Fibroblast of villous mesenchyme (primary cell): ENCODE data around the gene STAT4. TPM values are rescaled to one million over a fixed set of nuclear protein-coding genes. Genes with fewer than 3 reads are reported as not detected.
"Not testable (repeated sequence)": the region's sequence is repeated elsewhere in the genome, so short reads cannot be mapped to it uniquely, and the experiment has no call there.

Experiments
- DNase-seq: peaks from one replicate; pipeline ENCODE4 v3.0.0-alpha.2; 2010; ENCODE audit warnings: low read depth
- H3K4me3 ChIP-seq: 2 replicates; pipeline ENCODE4 v1.5.1; 2011; ENCODE audit warnings: low read depth, mild to moderate bottlenecking, low read length
- total RNA-seq: library from RNA; depleted of rRNA; stranded (reverse); fragments of >200 nt; gene quantifications from 2 replicates; pipeline ENCODE4 v1.2.3, GENCODE V29; 2012
- TF ChIP-seq, protein P1 (sequence below): IDR thresholded peaks from 2 replicates; pipeline ENCODE4 v1.5.1; 2012; ENCODE audit warnings: low read depth, mild to moderate bottlenecking, low read length; ENCODE audit not compliant: insufficient read depth

The STAT4 gene
- total RNA-seq, 1 donor, result 2.6 TPM

DNA sequence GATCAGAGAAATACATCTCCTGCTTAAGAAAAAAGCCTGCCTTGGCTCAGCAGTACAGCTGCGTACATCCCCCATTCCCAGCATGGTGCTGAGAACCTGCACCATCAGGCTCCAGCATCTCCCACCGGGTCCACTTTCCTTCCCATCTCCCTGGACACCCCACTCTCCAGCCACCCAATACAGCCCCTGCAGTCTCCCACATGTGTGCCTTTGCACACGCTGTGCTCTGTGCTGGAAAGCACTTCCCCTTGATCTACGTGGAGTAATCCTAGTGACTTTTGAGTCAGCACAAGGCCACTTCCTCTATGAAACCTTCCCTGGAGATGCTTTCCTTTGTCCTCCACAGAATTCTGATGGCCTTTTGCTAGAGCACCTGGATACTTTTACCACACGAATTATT, 153.8 kb downstream of the STAT4 start:
- H3K4me3 ChIP-seq, result no peak overlapping the region
- DNase-seq, result no peak
- TF ChIP-seq, protein P1, sequence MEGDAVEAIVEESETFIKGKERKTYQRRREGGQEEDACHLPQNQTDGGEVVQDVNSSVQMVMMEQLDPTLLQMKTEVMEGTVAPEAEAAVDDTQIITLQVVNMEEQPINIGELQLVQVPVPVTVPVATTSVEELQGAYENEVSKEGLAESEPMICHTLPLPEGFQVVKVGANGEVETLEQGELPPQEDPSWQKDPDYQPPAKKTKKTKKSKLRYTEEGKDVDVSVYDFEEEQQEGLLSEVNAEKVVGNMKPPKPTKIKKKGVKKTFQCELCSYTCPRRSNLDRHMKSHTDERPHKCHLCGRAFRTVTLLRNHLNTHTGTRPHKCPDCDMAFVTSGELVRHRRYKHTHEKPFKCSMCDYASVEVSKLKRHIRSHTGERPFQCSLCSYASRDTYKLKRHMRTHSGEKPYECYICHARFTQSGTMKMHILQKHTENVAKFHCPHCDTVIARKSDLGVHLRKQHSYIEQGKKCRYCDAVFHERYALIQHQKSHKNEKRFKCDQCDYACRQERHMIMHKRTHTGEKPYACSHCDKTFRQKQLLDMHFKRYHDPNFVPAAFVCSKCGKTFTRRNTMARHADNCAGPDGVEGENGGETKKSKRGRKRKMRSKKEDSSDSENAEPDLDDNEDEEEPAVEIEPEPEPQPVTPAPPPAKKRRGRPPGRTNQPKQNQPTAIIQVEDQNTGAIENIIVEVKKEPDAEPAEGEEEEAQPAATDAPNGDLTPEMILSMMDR, result no peak

DNA sequence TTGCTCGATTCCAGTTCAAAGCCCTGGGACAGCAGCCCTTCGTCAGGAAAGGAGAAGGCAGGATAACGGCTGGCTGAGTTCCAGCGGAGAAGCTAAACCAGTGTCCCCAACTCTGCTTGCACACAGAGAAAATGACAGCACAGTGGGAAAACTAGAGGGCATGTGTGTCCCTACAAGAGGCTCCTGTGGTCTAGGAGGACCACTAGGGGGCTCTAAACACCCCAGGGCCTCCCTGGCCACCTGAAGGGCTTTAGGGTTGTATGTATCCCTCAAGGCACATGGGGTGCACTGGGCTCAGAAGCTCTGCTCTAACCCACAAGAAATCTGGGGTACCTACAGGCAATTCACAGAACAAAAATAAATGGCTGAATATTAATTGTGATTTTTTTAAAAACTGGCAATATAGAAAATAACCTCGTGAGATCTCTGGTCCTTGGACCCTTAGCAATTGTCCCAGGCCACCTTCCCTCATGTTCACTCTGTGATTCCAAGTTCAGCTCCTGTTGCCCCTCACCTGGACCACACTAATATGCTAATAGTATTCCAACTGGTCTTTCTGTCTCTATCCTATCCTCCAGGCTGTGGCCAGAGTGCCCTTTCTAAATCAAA, 154.4 kb downstream of the STAT4 start:
- TF ChIP-seq, protein P1, result peak; percentile 81
- DNase-seq, result peak; percentile 39
- H3K4me3 ChIP-seq, result no peak overlapping the region

DNA sequence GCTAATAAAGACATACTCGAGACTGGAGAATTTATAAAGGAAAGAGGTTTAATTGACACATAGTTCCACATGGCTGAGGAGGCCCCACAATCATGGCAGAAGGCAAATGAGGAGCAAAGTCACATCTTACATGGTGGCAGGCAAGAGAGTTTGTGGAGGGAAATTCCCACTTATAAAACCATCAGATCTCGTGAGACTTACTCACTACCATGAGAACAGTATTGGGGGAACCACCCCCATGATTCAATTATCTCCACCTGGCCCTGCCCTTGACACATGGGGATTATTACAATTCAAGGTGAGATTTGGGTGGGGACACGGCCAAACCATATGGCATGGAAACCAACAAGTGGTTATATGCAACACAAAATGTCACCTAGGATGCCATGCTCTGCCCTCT, 155.5 kb downstream of the STAT4 start:
- DNase-seq, result not testable (repeated sequence)

DNA sequence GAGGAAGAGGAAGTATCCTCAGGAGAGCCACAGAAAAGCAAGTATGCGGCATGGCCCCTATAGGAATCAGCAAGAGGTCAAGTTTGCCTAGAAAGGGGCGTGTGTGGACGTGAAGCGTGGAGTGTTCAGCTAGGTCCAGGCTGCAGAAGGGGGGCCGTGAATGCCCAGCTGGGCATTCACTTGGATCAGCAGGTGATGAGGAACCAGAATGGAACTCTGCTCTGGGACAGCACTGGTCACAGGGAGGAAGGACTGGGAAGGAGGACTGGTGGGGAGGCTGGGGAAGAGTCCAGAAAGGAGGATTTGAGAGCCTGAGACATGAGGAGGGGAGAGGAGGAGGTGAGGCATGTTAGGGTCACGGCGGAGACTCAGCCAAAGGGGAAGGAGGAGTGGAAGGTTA, 156.6 kb downstream of the STAT4 start:
- TF ChIP-seq, protein P1, result no peak
- no peak for DNase-seq
- no peak overlapping the region for H3K4me3 ChIP-seq

More for the DNA sequence above, 155.5 kb downstream of the STAT4 start:
- not testable (repeated sequence) for H3K4me3 ChIP-seq

DNA sequence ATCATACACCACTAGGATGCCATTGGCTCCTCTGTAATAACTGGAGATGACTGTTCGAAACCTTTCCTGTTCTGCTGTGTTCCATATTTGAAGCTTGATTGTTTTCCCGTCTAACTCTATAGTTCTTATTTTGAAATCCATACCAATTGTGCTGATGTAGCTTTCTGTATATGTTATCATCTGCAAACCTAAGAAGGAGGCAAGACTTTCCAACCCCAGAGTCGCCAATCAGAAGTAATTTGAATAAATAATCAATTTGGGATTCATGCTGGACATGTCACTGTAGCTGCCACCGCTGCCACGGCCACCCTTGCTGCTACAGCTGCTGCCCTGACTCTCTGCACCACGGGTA, 157.5 kb downstream of the STAT4 start:
- TF ChIP-seq, protein P1, result no peak
- no peak overlapping the region for H3K4me3 ChIP-seq
- no peak for DNase-seq

DNA sequence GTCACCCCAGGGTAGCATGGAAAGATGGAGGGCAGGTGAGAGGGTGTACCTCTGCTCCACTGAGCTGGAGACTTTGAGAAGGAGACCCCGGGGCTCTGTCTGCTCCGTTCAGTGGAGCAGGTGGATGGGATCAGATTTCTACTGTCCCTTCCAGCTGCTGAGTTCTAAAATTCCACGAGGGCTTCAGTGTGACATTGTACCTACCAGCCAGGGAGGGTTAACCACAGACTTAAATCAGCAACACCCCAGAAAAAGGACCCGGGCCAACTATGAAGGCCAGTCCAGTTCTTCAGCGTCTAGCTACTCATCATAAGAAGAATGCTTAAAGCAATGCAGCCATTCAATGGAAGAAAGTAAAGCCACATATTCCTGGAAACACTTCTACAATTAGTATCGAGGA, 160.7 kb downstream of the STAT4 start:
- DNase-seq, result no peak

DNA sequence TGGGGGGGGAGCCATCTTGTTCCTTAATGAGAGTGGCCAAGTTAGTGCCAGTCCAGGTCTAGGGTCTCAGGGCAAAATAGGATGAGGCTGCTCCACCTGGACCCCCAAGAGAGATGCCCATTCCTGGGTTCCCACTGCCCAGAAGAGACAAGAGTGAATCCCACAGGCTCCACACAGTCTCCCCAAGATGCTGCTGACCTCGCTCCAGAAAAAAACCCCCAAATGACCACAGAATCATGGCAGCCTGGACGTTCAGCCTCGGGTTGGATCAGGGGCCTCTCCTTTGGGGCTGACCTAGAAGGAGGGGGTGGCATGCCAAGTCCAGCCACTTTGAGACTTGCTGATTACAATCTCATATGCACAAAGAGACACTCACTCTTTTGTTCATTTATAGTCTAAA, 161.9 kb downstream of the STAT4 start:
- TF ChIP-seq, protein P1, result no peak
- H3K4me3 ChIP-seq, result no peak overlapping the region
- DNase-seq, result no peak

More for the DNA sequence above, 160.7 kb downstream of the STAT4 start:
- no peak overlapping the region for H3K4me3 ChIP-seq
- TF ChIP-seq, protein P1, result no peak
